ENCODE results near the gene RIPPLY3. TPM values are rescaled to one million over a fixed set of nuclear protein-coding genes. Genes with fewer than 3 reads are reported as not detected.
A peak's percentile ranks its signal among the peaks of the same experiment; 100 is the strongest.

RIPPLY3 gene
- total RNA-seq, 1 experiment from 2014 or later, result not detected

GRCh38 chr21:36976882-36977651, 29.4 kb upstream of the RIPPLY3 start:
- peak overlapping the region; percentile 52 for H3K4me2 ChIP-seq (ENCODE audit: low read length)
- intact Hi-C loops (cut with micrococcal nuclease), result loop anchor here (2.0 kb wide), 1 partner anchor 110 kb away; no protein-coding TSS in a partner anchor

More at GRCh38 chr21:36976882-36977651, 29.4 kb upstream of the RIPPLY3 start:
- no peak overlapping the region; the same call in 1 of the 2 replicates for H3K9ac ChIP-seq (ENCODE audit: low read length)
- POLR2A ChIA-PET, result interaction anchor here (1.2 to 1.5 kb wide), 3 partner anchors 10 to 15 kb away, joined by 6 to 7 read pairs (median 7); partner anchors contain the start of gene HLCS
- H4K20me1 ChIP-seq (ENCODE audit: insufficient read depth), result no peaks in the 10 kb centered on the region
- H3K79me2 ChIP-seq (ENCODE audit: insufficient read depth, low read length), result no peaks in the 10 kb centered on the region
- no TSS peak for BruUV-seq (replicated peaks)
- no peak overlapping the region for H2AFZ ChIP-seq (ENCODE audit: low read depth, low read length, poor library complexity, severe bottlenecking)
- H3K36me3 ChIP-seq (ENCODE audit: control insufficient read depth in 1 of 2, insufficient read depth in 2 of 2, low read length in 2 of 2), result no peaks in the 10 kb centered on the region
- no peaks in the 10 kb centered on the region for H3K27me3 ChIP-seq (ENCODE audit: insufficient read depth, low read length)
- ATAC-seq (peak; percentile 81), DNase-seq (ENCODE audit: low read depth, low spot score) (peak; percentile 74)
- H3K9me3 ChIP-seq (ENCODE audit: control insufficient read depth in 1 of 2, insufficient read depth in 1 of 2, low read depth in 1 of 2, low read length in 2 of 2), result no peaks in the 10 kb centered on the region
- no peaks in the 10 kb centered on the region for H3K9me2 ChIP-seq (ENCODE audit: insufficient read depth)
- H3K4me1 ChIP-seq (ENCODE audit: control insufficient read depth in 1 of 2, insufficient read depth in 2 of 2, low read length in 2 of 2), result peaks cover 7 to 19% of the 10 kb centered on the region in 2 experiments
- H3K4me3 ChIP-seq (replicated peaks in 1 of 2; ENCODE audit: low read depth in 1 of 2, low read length in 2 of 2), result no peak overlapping the region
- CTCF ChIA-PET, result interaction anchor here (0.5 to 2.2 kb wide), 18 partner anchors 8 to 671 kb away, joined by 3 to 21 read pairs (median 3); partner anchors contain the start of gene HLCS
- H3K27ac ChIP-seq (ENCODE audit: low read depth, low read length), result peak overlapping the region; percentile 21; the same call in 1 of the 2 replicates
- TF ChIP-seq POLR2AphosphoS5 (IDR thresholded peaks at IDR 0.05; ENCODE audit: low read depth, low read length), result peak; percentile 10; the same call in 1 of the 2 replicates
- peak; percentile 77 to 99 (median 91) for TF ChIP-seq CTCF (IDR thresholded peaks at IDR 0.05 in 2 of 3, conservative IDR thresholded peaks at IDR 0.05 in 1 of 3; ENCODE audit: borderline replicate concordance in 1 of 3, insufficient read depth in 1 of 3, low read depth in 2 of 3, low read length in 2 of 3)
- TF ChIP-seq YY1 (IDR thresholded peaks at IDR 0.05; ENCODE audit: extremely low read depth, insufficient replicate concordance, low read depth, low read length), result no peak
- TF ChIP-seq RAD21 (IDR thresholded peaks at IDR 0.05; ENCODE audit: low read depth), result peak; percentile 86
- TF ChIP-seq EZH2 (IDR thresholded peaks at IDR 0.05), result no peak
- RAD21 ChIA-PET (ENCODE audit: low non-redundant PET in 1 of 2, low total read pairs in 2 of 2, uncharacterized antibody in 2 of 2, unreplicated experiment in 2 of 2), result interaction anchor here (1.0 to 1.6 kb wide), 3 partner anchors 13 to 33 kb away, joined by 3 to 4 read pairs (median 4); no protein-coding TSS in a partner anchor

Measured in HCT116 (cell line).